ENCODE measurements around the gene ABCF1.
A peak's percentile ranks its signal among the peaks of the same experiment; 100 is the strongest.

Gene ABCF1

GRCh38 chr6:30635834-30636233 lies 64.6 kb downstream of the ABCF1 start:
- no peak for DNase-seq

- peak; percentile 68 for DNase-seq
Observed at GRCh38 chr6:30640481-30640880, 69.2 kb downstream of the ABCF1 start.

GRCh38 chr6:30641048-30641447 lies 69.8 kb downstream of the ABCF1 start:
- peak; percentile 28 for DNase-seq
